AG09309 (cell line): ENCODE data around the gene SERPING1.
"Not testable (repeated sequence)": the region's sequence is repeated elsewhere in the genome, so short reads cannot be mapped to it uniquely, and the experiment has no call there.

Experiments used
- DNase-seq: peaks from one replicate; pipeline ENCODE4 v3.0.0-alpha.2; 2010; ENCODE audit warnings: low read depth
- H3K4me3 ChIP-seq: 2 replicates; pipeline ENCODE4 v1.5.1; 2011; ENCODE audit warnings: mild to moderate bottlenecking, low read depth, low read length, moderate library complexity; ENCODE audit not compliant: control insufficient read depth
- CTCF ChIP-seq: IDR thresholded peaks from 2 replicates; pipeline ENCODE4 v1.5.1; 2011; ENCODE audit warnings: mild to moderate bottlenecking, low read depth, low read length, inconsistent platforms; ENCODE audit not compliant: insufficient read depth, control insufficient read depth; ENCODE audit errors: missing control alignments

The SERPING1 gene

DNA sequence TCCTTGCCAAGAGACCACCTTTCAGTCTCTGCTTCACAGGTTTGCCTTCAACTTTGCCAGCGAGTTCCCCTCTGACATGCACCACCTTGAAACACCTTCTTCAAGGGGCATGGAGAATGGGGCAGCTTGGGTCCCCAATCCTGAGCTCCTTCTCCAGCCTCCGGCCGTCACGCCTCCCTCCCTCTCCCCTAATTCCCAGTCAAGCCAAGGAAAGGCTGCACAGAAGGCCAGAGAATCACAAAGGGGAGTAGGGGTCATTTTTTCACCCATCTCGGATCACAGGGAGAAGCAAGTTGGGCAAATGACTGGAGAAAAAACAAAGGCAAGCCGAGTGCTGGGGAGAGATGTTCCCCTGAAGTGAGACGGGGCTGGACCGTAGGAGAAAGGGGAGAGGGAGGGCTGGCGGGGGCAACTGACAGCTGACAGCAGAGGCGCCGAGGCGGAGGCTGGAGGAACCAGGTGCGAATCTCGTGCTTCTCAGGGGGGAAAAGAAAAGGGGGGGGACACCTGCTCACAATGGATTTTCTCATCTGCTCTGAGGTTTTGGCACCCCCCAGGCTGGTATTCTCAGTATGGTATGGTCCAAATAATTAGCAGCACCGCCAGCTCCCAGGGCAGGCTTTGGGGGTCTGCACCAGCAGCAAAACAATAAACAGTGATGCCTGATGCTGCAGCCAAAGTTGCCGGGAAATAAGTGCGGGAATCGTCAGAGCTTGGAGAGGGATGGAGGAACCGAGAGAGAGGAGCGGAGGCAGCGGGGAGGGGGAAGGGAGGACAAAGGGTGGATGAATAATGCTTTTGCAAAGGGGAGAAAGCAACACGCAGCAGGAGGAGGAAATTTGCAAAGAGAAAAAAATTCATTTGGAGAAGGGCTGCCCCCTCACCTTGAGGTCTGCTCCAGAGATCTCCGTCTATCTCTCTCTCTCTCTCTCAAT, 51.6 kb downstream of the SERPING1 start:
- H3K4me3 ChIP-seq, result peak overlapping the region; percentile 41
- DNase-seq, result no peak
- no peak for TF ChIP-seq CTCF

GRCh38 chr11:57649826-57650738, 52.6 kb downstream of the SERPING1 start, which contains the start of gene YPEL4:
TSS of gene YPEL4 (minus strand) at chr11:57649912. CDS start at chr11:57647107, 2,805 bp downstream.
- peak within 1 kb of the TSS; percentile 41 for H3K4me3 ChIP-seq
- no peak for DNase-seq
- no peak for TF ChIP-seq CTCF

DNA sequence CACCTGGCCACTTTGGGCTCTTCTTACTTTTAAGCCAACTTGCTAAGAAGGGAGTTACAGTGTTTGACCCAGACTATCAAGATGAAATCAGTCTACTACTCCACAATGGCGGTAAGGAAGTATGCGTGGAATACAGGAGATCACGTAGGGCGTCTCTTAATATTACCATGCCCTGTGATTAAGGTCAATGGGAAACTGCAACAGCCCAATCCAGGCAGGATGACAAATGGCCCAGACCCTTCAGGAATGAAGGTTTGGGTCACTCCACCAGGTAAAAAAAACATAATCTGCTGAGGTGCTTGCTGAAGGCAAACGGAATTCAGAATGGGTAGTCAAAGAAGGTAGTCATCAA, 53.2 kb downstream of the SERPING1 start:
- H3K4me3 ChIP-seq, result no peak overlapping the region
- TF ChIP-seq CTCF, result no peak

GRCh38 chr11:57651408-57651807, 53.9 kb downstream of the SERPING1 start:
- DNase-seq, result no peak
- H3K4me3 ChIP-seq, result no peak overlapping the region
- no peak for TF ChIP-seq CTCF

More for the DNA sequence above, 53.2 kb downstream of the SERPING1 start:
- DNase-seq, result no peak

DNA sequence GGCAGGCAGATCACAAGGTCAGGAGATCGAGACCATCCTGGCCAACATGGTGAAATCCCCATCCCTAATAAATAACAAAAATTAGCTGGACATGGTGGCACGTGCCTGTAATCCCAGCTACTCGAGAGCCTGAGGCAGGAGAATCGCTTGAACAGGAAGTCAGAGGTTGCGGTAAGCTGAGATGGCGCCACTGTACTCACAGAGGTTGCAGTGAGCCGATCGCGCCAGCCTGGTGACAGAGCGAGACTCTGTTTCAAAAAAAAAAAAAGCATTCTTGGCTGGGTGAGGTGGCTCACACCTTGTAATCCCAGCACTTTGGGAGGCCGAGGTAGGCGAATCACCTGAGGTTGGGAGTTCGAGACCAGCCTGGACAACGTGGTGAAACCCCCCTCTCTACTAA, 54.7 kb downstream of the SERPING1 start:
- not testable (repeated sequence) for DNase-seq, H3K4me3 ChIP-seq

GRCh38 chr11:57652662-57653061, 55.2 kb downstream of the SERPING1 start:
- DNase-seq, result no peak
- no peak for TF ChIP-seq CTCF
- H3K4me3 ChIP-seq, result no peak overlapping the region

DNA sequence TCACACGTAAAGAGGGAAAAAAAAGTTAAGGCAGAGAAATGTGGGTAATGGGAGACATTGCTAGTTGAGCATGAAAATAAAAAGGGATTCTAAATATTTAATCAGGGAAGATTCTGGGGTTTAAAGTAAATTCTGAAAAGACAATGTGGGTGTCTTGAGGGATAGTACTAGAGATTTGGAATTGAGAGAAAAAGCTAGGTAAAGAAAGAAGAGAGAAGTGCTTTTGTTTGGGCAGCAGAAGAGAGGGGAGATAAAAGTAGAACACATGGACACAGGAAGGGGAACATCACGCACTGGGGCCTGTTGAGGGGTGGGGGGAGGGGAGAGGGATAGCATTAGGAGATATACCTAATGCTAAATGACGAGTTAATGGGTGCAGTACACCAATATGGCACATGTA, 55.7 kb downstream of the SERPING1 start:
- no peak overlapping the region for H3K4me3 ChIP-seq
- no peak for TF ChIP-seq CTCF
- no peak for DNase-seq
